ENCODE measurements around the gene VAX1.
"Not testable (repeated sequence)": the region's sequence is repeated elsewhere in the genome, so short reads cannot be mapped to it uniquely, and the experiment has no call there.

Gene VAX1, protein sequence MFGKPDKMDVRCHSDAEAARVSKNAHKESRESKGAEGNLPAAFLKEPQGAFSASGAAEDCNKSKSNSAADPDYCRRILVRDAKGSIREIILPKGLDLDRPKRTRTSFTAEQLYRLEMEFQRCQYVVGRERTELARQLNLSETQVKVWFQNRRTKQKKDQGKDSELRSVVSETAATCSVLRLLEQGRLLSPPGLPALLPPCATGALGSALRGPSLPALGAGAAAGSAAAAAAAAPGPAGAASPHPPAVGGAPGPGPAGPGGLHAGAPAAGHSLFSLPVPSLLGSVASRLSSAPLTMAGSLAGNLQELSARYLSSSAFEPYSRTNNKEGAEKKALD

DNA sequence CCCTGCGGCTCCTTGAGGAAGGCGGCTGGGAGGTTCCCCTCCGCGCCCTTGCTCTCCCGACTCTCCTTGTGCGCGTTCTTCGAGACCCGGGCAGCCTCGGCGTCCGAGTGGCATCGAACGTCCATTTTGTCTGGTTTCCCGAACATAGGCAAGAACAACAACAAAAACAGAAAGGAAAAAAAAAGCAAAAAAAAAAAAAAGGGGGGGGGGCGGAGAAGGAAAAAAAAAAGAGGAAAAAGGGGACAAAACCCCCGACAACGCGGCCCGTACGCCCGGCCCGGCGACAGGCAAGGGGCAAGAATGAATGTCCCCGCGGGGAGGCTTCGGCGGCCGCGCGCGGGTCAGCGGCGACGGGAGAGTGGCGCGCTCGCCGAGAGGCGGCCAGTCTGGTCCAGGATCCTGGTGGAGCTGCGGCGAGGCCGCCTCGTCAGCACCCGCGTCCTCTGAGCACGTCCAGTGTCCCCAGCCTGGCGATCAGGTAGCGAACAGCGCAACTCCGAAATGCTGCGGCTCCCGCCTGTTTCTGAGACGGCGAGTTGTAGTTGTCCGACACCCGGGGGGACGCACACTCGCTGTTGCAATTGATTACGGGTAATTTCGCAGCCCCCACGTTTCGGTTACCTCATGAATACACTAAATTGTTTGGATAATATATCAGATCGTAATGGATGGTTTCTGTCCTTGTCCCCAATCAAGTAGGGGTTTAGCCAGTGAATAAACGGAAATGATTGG is at the start of gene VAX1:
VAX1 (minus strand) TSS at position 360 of the 732 bp plus-strand sequence; CDS start at position 146, 214 bp downstream.
- DNase-seq, result no peak

DNA sequence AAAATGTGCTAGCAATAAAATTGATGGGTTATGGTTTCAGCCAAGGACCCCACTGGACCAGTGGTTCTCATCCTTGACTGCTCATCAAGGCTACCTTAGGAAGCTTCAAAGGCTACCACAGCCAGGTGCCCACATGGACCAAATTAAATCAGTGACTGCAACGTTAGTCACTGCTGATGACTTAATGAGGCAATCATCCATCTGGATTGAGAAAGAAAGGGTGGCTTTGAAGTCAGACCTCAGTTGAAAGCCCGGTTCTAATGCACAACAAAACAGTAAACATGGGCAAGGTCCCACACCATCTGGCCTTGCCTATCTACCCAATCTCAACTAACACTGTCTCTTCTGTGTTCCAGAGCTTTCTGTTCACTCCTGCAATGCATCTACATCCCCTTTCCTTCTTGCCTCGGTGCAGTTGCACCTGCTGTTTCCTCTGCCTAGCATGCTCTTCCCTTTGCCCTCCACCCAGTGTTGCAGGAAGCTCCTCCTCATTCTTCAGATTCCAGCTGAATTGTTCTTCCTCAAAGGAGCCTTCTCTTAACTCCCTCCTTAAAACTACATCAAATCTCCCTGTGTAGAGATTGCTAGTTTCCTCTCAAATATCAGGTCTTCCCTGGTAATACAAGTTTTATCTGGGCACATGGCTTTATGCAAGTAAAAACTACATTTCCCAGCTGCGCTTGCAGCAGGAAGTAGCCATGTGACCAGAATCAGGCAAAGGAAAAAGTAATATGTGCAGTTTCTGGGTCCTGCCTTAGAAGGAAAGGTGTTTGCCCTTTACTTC is 49.0 kb upstream of the VAX1 start:
- no peak for DNase-seq

DNA sequence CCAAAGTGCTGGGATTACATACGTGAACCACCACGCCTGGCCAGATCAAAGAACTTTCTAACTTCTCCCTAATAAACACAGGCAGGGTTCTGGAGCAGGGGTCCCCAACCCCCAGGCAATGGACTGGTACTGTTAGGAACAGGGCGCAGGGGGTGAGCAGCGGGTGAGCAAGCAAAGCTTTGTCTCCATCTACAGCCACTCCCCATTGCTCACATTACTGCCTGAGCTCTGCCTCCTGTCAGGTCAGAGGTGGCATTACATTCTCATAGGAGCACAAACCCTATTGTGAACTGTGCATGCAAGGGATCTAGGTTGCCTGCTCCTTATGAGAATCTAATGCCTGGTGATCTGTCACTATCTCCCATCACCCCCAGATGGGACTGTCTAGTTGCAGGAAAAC is 47.7 kb upstream of the VAX1 start:
- not testable (repeated sequence) for DNase-seq

DNA sequence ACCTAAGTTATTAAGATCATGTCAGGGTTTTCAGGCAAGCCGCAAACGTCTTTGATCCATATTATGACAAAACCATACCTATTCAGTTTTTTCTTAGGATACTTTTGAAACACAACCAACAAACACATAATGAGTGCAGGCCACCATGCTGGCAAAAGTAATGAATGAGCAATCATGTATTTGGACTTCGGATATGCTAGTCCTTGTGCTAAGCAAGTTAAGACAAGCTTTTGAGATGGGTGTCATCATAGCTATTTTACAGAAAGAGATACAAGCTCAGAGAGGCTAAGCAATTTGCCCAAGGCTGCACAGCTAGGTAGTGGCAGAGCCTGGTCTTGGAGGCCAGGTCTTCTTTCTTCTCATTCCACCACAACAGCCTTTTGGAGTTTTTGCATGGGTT is 46.8 kb upstream of the VAX1 start:
- no peak for DNase-seq

DNA sequence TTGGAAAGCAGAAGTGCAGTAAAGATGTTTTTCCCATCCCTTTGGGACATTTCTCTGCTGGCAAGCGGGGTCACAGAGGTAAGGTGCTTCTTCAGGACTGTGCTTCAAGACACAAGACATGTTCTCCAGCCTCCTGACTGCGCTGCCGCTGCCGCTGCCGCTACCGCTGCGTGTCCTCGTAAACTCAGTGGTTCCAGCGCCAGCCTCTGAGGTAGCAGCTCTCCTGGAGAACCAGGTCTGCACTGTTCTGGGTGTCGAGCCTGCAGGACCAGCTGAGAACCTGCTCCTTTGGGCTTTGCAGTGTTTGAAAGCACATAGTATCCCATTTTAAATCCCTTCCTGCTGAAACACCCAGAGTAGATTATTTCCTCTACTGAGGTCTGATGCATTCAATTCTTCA is 46.2 kb upstream of the VAX1 start:
- DNase-seq, result no peak

DNA sequence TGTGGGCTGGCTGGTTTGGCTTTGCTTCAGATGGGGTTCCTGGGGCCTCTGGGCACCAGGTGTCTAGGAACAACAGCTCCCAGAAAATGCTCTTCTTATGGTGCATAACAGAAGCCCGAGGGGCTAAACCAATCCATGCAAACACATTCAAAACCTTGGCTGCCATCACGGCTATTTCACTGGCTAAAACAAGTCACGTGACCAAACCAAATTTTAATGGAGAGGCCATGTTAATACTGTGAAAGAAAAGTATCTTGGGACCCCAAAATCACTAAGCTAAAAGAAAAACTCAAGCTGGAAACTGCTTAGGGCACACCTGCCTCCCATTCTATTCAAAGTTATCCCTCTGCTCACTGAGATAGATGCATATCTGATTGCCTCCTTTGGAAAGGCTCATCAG is 40.1 kb upstream of the VAX1 start:
- DNase-seq, result no peak

DNA sequence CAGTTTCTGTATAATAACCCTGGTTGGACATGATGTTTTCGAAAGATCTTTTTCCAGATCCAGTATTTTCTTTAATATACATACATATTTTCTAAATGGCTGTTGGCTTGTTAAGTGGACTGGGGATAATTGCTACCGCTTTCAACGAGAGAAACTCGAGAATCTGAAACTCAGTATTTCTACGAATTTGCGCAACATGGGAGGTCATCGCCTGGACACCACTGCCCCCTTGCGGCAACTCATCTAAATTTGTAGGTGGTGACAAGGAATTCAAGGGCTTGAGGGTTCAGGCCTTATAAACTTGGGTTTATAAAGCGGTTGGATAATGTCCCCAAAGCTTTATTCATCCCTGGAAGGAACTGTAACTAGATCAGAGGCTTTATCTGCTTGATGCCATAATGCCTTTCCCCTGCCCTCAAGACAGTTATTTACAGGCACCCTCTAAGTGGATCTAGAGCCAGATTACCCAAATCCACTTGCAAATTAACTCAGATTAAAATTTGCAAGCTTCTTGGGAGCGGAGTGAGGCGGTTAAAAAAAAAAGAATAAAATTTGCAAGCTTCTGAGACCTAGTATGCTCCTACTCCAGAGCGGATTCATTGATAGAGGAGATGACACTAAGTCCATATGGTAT is 37.9 kb upstream of the VAX1 start:
- peak; percentile 86 to 88 for DNase-seq

DNA sequence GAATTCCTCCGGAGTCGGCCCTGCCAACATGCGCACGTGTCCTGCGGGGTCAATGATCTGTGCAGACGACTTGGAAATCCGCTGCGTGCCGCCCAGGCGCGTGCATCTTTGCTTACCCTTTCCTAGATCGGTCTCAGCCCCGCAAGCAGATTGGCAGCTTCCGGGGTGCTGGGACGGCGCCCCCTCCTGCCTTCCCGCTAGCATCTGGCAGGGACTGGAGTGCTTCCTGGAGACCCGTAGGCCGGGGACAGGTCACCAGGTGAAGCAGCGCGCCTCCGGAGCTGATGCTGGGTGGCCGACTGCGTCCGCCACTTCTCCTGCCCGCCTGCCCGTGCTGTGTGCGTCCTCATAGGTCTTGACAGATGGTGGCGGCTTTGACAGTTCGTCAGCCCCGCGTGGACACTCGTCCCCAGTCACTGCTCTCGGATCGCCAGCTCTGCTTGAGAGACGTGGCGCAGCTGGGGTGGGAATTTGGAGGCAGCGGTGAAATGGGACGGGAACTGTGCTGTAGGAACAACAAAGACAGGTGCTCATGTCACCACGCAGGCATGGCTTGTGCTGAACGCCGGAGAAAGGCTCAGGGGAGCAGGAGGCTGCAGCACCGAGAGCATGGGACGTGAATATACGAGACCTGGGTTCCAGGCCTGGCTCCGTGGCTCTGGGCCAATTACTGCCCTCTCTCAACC is 37.3 kb upstream of the VAX1 start:
- DNase-seq, result peak in 1 of 2 experiments; percentile 11

DNA sequence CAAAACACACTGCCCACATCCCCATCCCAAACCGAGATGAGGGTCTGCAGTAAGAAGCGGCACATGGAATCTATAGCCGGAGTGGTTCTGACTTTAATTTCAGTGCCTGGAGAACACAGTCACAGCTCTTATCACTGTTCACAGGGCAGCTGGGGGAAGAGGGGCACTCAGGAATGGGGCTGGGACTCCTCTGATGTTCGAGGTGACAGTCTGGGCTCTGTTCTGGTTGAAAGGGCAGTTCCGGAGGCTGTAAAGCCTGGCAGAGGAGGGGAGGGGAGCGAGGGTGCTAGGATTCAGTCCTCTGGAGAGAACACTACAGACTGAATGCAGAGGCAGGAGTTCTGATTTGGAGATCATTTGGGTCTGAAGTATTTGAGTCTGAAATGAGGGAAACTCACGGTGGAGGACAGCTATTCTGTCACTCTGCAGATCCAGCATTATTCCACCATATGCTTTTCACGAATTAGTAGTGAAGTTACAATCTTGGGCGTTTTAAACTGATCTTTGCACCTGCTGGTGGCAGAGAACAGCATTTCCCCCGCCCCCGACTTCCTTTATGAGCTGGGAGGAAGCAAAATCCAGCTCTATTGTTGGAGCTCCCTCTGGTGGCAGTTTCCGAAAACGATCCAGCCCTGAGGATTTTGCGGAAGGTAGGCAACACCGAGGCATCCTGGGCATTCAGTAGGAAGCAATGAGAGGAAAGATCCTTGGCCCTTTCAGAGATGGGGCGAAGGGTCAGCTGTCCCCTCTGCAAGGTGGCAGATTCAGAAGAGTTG is 36.6 kb upstream of the VAX1 start:
- DNase-seq, result peak; percentile 90 to 92

DNA sequence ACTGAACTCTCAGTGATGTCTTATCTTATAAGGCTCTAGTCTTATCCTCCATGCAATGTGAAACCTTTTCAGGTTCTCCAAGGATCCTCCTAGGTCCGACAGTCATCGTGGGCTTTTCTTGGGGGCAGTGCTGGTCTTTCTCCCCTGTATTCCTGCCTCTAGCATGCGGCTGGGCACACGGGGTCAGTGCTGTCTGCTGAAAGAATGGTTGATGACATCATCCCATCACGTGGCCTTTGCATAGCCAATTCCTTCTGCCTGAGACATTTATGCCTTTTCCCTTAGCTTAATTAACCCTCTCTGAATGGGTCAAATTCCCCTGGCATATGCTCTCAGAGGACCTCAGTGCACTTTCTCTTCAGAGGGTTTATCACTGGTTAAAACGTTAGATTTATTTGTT is 32.2 kb upstream of the VAX1 start:
- DNase-seq, result no peak

DNA sequence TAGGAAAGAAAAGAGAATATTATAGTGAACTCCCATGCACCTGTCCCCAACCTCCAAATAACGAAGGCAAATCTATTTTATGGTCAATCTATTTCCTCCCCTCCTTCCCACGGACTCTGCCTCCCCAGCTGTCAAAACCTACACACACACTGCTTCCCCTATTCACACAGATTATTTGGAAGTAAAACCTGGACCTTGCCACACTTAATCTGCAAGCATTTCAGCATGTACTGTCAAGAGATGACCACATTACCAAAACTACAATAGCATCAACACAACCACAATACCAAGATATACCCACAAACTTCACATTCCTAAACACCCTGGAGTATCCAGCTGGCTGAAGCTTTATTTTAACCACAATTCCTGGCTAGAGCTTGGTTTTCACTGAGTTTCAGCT is 31.4 kb upstream of the VAX1 start:
- no peak for DNase-seq

DNA sequence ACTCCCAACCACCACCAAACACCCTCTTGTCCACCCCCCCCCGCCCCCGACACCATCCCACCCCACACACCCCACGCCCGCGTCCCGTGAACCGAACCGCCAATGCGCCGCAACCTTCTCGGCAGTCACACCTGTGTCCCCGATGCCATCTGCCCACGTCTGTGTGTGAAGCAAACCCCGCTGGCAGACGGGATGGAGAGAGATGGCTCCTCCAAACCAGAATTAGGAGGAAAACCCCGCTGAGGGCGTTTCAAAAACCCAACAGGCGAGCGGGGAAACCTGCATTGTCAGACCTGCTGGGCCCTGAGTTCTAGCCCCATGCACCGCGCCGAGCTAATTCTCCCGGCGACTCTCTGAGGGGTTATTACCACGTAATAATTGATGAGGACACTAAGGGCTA is 30.7 kb upstream of the VAX1 start:
- no peak for DNase-seq

DNA sequence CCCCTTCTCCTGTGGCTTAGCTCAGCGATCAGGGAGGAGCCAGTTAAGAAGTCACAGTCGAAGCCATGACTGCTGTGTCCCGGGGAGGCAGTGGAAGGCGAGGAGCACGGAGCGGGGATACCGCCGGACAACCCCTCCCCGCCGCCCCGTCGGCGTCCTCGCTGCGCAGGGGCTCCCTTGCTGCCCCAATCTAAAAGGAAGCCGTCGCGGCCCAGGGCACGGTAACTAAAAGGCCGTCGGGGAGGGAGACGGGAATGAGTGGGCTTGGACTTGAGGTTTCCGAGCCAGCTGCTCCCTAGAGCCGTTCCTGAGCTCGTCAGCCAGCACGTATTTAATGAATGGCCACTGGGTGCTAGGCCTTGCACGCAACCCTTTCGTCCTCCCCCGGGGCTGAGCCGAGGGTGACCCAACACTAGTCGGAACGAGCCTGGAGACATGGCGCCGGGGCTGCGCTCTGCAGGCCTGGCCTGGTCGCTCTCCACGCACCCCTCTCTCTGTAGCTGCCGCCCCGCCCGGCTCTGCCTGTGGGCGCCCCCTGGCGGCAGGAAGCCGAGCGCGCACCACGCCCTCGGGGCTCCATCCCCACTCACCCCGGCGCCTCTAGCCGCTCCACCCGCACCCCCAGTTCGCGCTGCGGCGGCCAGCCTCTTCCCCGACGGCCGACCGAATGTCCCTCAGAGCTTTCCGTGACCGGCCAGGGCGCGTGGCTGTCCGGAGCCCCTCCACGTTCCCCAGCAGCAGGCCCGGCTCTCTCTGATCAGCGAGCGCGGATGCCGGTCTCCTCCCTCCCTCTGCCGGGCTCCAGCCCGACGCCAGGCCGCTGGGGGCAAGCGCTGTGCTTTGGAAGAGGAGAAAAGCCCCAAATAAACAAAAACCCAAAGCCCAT is 30.0 kb upstream of the VAX1 start:
- DNase-seq, result peak; percentile 72 to 75

DNA sequence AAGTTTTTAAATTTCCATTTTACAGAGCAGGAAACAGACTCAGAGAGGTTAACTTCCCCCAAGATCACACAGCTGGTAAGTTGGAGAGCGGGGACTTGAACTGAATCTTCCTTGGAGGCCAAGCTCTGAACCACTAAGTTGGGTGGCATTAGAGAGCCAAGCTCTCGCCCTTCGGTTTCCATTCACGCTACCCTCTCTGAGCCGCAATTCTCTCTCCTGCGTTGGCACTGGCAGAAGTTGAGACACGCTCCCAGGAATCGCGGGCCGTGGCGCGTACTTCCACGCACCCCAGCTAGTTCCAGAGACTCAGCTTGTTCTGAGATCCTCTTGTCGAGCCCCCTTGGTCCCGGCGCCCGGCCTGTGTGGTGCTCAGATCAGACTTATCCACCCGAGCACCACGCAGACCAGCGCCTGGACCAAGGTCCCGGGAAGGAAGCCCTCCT is 29.3 kb upstream of the VAX1 start:
- no peak for DNase-seq

DNA sequence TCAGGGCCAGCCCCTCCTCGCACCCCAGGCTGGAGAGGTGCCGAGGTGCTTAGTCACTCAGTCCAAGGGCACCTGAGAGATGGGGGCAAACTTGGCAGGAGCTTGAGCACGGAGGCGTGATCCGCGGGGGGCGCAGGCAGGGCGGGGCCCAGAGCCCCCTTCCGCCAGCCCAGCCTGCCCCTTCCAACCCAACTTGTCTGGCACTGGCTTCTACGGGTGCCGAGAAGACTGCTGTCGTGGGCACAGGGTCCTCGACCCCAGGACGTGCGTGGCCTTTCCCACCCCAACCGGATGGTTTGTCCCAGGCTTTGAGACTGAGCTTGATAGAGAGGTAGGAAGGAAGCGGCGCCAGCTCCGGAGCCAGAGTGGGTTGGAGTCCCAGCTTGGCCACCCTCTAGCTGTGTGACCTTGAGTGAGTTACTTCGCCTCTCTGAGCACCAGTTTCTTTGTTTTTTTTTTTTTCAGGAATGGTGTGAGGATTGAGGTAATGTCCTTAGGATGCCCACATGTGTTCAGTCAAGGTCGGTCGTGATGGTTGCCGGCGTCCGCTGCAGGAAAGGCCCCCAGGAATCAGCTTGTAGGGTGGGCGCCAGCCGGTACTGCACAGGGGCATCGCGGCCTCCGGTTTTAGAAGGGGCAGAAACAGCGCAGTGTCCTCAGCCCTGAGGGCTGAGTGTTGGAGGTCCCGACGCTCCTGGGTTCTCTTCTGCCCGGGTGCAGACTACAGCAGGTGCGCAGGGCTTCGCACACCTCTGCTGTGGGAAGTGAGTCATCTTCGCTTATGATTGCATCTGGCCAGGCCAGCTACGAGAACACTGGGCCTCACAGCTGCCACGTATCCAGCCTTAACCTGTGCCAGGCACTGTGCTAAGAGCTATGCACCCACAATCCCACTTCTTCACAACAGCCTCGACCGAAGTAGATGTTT is 28.6 kb upstream of the VAX1 start:
- DNase-seq, result peak; percentile 4 to 9

DNA sequence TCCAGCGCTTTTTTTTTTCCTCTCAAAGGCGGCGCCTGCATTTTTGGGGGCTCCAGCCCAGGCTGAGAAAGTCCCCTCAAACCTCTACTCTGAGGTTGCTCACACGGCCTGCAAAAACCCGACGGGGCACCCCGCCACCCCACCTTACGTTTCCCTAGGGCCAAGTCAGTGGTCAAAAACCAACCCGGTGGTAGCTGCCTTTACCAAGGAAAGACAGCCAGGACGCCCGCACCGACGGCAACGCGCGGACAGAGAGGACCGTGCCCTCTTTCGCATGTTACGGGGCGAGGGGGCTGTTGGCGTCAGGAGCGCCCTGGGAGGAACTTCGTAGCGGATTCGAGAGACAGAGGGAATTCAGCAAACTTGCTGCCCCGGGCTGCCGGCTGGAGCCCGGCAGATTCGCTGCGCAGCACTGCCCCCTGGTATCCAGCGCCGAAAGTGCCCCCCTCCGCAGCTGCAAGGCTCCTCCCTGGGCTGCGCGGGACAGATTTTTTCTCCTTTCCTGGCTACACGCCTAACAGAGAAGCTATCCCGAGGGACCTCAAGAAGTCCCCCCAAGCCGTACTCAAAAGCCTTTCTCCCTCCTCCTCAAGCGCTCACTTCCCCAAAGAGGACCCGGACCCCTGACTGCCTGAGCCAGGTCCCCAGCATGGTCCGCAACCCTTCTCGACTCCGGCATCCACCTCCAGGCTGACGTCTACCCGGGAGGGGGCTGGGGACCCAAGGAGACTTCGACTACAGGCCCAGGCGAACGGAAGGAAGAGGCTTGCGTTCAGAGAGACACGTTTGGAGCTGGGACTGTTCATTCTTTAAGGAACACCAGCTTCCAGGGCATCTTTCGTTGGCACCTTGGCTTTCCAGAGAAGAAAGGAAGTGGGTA is 27.7 kb upstream of the VAX1 start:
- peak; percentile 19 to 37 for DNase-seq

DNA sequence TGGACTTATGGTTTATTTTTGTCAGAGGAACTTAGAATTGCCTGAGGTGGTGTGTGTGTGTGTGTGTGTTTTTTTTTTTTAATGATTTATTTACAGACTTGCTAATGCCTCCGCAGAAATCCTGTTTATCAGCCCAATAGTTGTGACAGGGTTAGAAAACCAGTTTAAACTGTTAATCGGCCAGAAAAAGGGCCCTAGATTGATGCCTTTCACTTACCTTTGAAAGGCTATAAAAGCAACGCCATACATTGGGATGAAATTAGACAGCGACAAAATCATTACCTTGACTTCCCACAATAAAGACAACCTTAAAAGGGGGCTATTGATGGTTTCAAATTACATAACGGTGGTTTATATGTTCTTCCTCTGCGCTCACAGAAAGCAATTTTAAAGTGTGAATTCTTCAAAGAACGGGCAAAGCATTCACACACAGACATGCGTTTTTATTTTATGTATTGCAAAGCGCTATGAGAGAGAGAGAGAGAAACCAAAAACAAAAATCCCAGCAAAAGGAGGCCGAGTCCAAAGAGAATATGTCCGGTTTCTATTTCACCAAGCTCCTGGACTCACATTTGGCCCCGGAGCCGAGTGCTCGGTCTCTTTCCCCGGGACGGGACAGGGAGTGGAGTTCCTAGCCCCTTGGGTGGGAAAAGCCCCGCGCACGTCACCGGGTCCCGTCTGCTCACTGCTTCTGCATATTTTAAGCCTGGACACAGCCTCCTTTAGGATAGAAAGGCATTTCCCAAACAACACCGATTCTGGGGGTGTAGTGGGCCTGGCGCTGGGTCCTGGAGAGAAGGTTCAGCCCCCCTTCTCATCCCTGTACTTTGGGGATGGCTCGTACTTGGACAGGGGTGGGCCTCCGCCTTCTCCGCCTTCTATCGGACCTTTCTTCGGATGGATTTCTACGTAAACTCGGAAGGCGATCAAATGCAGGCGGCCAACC is 26.8 kb upstream of the VAX1 start:
- no peak for DNase-seq
